Osteocyte (in vitro differentiated cells): ENCODE results near the gene ORC1. TPM values are rescaled to one million over a fixed set of nuclear protein-coding genes. Genes with fewer than 3 reads are reported as not detected.
A peak's percentile ranks its signal among the peaks of the same experiment; 100 is the strongest.

Experiments used
- DNase-seq: peaks from one replicate; pipeline ENCODE4 v3.0.0; 2021; ENCODE audit warnings: mixed read lengths; ENCODE audit not compliant: unreplicated experiment; ENCODE audit errors: extremely low spot score
- H3K27ac Mint-ChIP-seq: one replicate; pipeline ENCODE4 v1.8.0; 2021; ENCODE audit warnings: mild to moderate bottlenecking, mixed read lengths; ENCODE audit not compliant: unreplicated experiment
- H3K27me3 Mint-ChIP-seq: one replicate; pipeline ENCODE4 v1.8.0; 2021; ENCODE audit warnings: mixed read lengths; ENCODE audit not compliant: unreplicated experiment
- H3K36me3 Mint-ChIP-seq: one replicate; pipeline ENCODE4 v1.8.0; 2021; ENCODE audit warnings: mixed read lengths; ENCODE audit not compliant: unreplicated experiment
- H3K4me1 Mint-ChIP-seq: one replicate; pipeline ENCODE4 v1.8.0; 2021; ENCODE audit warnings: mixed read lengths; ENCODE audit not compliant: unreplicated experiment
- H3K4me3 Mint-ChIP-seq: one replicate; pipeline ENCODE4 v1.8.0; 2021; ENCODE audit warnings: mild to moderate bottlenecking, moderate library complexity, mixed read lengths; ENCODE audit not compliant: unreplicated experiment
- H3K9me3 Mint-ChIP-seq: one replicate; pipeline ENCODE4 v1.8.0; 2021; ENCODE audit warnings: mixed read lengths; ENCODE audit not compliant: unreplicated experiment
- CTCF ChIP-seq: fragments of 200-600 bp; sonication (generic); IDR thresholded peaks from 2 replicates; pipeline ENCODE4 v1.5.0; 2021; ENCODE audit warnings: antibody characterized with exemption, mild to moderate bottlenecking, moderate library complexity
- total RNA-seq: library from RNA; stranded (reverse); gene quantifications from 2 replicates; pipeline ENCODE4 v1.2.1, GENCODE V29; 2021

The ORC1 gene
- total RNA-seq, 1 donor from 2014 or later: 3.0 TPM

GRCh38 chr1:52365746-52366516, 38.3 kb downstream of the ORC1 start, which contains the start of gene CC2D1B:
CC2D1B (minus strand) TSS chr1:52366205; CDS start chr1:52364620, 1,585 bp downstream.
- H3K4me3 Mint-ChIP-seq: peak within 1 kb of the TSS; percentile 93
- no peaks in the 10 kb centered on the region for H3K27me3 Mint-ChIP-seq
- H3K9me3 Mint-ChIP-seq: no peaks in the 10 kb centered on the region
- DNase-seq: peak; percentile 100
- H3K27ac Mint-ChIP-seq: peak within 1 kb of the TSS; percentile 98
- peaks cover 14% of the 10 kb centered on the region for H3K36me3 Mint-ChIP-seq
- no peak for TF ChIP-seq CTCF
- peaks cover 24% of the 10 kb centered on the region for H3K4me1 Mint-ChIP-seq

- TF ChIP-seq CTCF: no peak
Observed at GRCh38 chr1:52365071-52365745, 39.0 kb downstream of the ORC1 start.

DNA sequence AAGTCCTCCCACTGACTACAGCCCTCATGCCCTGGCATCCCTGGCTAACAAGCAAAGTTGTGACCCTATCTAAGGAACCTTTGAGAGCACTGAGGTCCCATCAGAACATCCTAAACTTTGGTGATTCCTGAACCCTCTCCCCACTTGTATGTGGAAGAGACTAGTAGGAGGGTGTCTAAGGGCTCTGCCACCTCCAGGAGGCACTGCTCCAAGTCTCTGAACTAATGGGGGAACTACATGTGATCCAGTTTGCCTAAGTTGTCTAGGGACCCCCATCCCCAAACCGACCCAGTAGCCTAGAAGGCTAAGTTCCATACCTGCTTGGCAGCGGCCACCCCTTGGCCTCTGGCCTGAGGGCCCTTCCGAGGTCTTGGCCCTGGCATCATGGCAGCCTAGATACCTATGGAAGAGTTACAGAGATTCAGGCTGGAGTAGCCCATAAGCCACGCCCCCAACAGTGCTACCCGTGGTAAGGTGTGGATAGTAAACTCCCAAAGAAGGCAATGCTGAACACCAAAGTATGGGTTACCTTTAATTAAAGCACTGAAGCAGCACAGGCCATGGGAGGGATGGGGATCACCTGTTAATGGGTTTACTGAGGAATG, 39.9 kb downstream of the ORC1 start:
- H3K4me1 Mint-ChIP-seq: peaks cover 24% of the 10 kb centered on the region
- peak overlapping the region; percentile 98 for H3K27ac Mint-ChIP-seq

More at GRCh38 chr1:52365071-52365745, 39.0 kb downstream of the ORC1 start:
- Mint-ChIP-seq H3K27ac (peak overlapping the region; percentile 98), H3K36me3 (peaks cover 18% of the 10 kb centered on the region), H3K9me3 (no peaks in the 10 kb centered on the region), H3K4me1 (peaks cover 24% of the 10 kb centered on the region), H3K27me3 (no peaks in the 10 kb centered on the region), H3K4me3 (peak overlapping the region; percentile 93)
- DNase-seq: no peak

GRCh38 chr1:52360595-52360968, 43.6 kb downstream of the ORC1 start:
- no peak for TF ChIP-seq CTCF
- H3K9me3 Mint-ChIP-seq: no peaks in the 10 kb centered on the region
- peaks cover 13% of the 10 kb centered on the region for H3K4me1 Mint-ChIP-seq
- peaks cover 48% of the 10 kb centered on the region for H3K36me3 Mint-ChIP-seq
- no peak for DNase-seq
- H3K4me3 Mint-ChIP-seq: no peak overlapping the region
- H3K27ac Mint-ChIP-seq: no peak overlapping the region
- no peaks in the 10 kb centered on the region for H3K27me3 Mint-ChIP-seq

More for the DNA sequence above, 39.9 kb downstream of the ORC1 start:
- no peak for DNase-seq
- TF ChIP-seq CTCF: peak; percentile 8
- H3K27me3 Mint-ChIP-seq: no peaks in the 10 kb centered on the region
- H3K9me3 Mint-ChIP-seq: no peaks in the 10 kb centered on the region
- H3K4me3 Mint-ChIP-seq: peak overlapping the region; percentile 93
- peaks cover 22% of the 10 kb centered on the region for H3K36me3 Mint-ChIP-seq
